NK-92 (cell line): ENCODE measurements around the gene NLRP10.
A peak's percentile ranks its signal among the peaks of the same experiment; 100 is the strongest.
"Not testable (repeated sequence)": the region's sequence is repeated elsewhere in the genome, so short reads cannot be mapped to it uniquely, and the experiment has no call there.

Source experiments
- DNase-seq: peaks from one replicate; lab custom pipeline; 2025; ENCODE audit not compliant: unreplicated experiment; lab: John Stamatoyannopoulos, UW

The NLRP10 gene

GRCh38 chr11:7965386-7965785, at the start of gene NLRP10:
Gene NLRP10, minus strand, starts transcription at chr11:7965447. Its CDS starts 1,952 bp downstream, at chr11:7963495.
- DNase-seq, result no peak

- DNase-seq, result no peak
These were observed 48.6 kb upstream of the NLRP10 start for GRCh38 chr11:8013833-8014232.

GRCh38 chr11:8011981-8012444, 46.8 kb upstream of the NLRP10 start:
- DNase-seq, result no peak

GRCh38 chr11:8011371-8011770, 46.1 kb upstream of the NLRP10 start:
- DNase-seq, result no peak

GRCh38 chr11:8009856-8010255, 44.6 kb upstream of the NLRP10 start:
- DNase-seq, result no peak

- no peak for DNase-seq
These were observed 43.0 kb upstream of the NLRP10 start for GRCh38 chr11:8008212-8008611.

- no peak for DNase-seq
These were observed 41.2 kb upstream of the NLRP10 start for GRCh38 chr11:8006349-8006977.

GRCh38 chr11:8005556-8005955, 40.3 kb upstream of the NLRP10 start:
- no peak for DNase-seq

- DNase-seq, result no peak
These were observed 38.8 kb upstream of the NLRP10 start for GRCh38 chr11:8004008-8004407.

GRCh38 chr11:8003187-8003586, 37.9 kb upstream of the NLRP10 start:
- no peak for DNase-seq

GRCh38 chr11:8002676-8003075, 37.4 kb upstream of the NLRP10 start:
- DNase-seq, result no peak

- no peak for DNase-seq
These were observed 35.1 kb upstream of the NLRP10 start for GRCh38 chr11:8000390-8000789.

GRCh38 chr11:7999795-8000194, 34.5 kb upstream of the NLRP10 start:
- DNase-seq, result no peak

GRCh38 chr11:7994581-7995278, 29.5 kb upstream of the NLRP10 start:
- DNase-seq, result no peak

- DNase-seq, result not testable (repeated sequence)
These were observed 22.3 kb upstream of the NLRP10 start for GRCh38 chr11:7987560-7987883.

- DNase-seq, result peak; percentile 64
These were observed 21.7 kb upstream of the NLRP10 start, which contains the start of gene EIF3F for GRCh38 chr11:7986768-7987559. Gene EIF3F, plus strand, starts transcription at chr11:7987337. Its CDS starts 16 bp downstream, at chr11:7987353.

GRCh38 chr11:7983832-7984590, 18.8 kb upstream of the NLRP10 start:
- no peak for DNase-seq

- no peak for DNase-seq
These were observed 17.4 kb upstream of the NLRP10 start for GRCh38 chr11:7982582-7983119.

- no peak for DNase-seq
These were observed 16.4 kb upstream of the NLRP10 start for GRCh38 chr11:7981619-7982157.

GRCh38 chr11:7977232-7977917, 12.1 kb upstream of the NLRP10 start:
- DNase-seq, result no peak
